Raji (cell line): ENCODE measurements around the gene CREB3L4.
A peak's percentile ranks its signal among the peaks of the same experiment; 100 is the strongest.

ENCODE experiments used
- POLR2A ChIP-seq: IDR thresholded peaks from 2 replicates; pipeline ENCODE4 v1.6.1; 2011; ENCODE audit warnings: low read depth, low read length, control low read depth; ENCODE audit not compliant: insufficient read depth

Gene CREB3L4

DNA sequence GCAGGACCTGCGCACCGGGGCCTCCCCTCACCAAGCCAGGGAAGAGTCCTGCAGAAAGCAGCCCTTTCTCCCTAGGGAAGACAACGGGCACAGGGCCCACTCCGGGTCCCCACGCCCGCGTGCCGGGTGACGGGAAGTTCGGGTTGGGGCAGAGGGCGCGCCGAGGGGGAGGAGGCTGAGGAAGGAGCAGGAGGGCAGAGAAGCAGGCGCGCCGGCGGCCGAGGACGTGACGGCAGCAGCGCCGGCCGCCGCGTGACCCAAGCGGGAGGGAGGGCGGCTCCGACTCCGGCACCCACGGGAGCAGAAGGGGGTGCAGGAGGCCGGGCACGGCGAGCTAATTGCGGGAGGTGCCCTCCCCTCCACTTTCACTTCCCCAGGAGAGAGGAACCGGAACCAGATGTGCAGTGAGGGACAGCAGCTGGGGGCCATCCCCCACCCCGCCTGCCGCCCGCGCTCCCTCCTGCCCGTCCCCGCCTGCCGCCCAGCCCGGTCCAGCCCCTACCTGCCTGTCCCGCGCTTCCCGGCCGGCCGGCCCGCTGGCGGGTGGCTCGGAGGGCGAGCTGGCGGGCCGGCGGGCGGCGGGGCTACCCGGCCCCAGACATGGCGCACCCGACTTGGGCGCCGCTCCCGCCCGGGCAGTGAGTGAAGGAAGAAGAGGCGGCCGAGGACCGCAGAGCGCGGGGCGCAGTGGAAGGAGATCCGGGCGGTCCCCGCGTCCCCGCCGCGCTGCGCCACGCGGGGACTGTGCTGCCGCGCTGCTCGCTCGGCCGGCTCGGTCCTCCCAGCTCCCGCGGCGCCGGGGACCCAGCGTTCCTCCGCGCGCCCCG lies 21.7 kb upstream of the CREB3L4 start:
- TF ChIP-seq POLR2A: peak; percentile 74

DNA sequence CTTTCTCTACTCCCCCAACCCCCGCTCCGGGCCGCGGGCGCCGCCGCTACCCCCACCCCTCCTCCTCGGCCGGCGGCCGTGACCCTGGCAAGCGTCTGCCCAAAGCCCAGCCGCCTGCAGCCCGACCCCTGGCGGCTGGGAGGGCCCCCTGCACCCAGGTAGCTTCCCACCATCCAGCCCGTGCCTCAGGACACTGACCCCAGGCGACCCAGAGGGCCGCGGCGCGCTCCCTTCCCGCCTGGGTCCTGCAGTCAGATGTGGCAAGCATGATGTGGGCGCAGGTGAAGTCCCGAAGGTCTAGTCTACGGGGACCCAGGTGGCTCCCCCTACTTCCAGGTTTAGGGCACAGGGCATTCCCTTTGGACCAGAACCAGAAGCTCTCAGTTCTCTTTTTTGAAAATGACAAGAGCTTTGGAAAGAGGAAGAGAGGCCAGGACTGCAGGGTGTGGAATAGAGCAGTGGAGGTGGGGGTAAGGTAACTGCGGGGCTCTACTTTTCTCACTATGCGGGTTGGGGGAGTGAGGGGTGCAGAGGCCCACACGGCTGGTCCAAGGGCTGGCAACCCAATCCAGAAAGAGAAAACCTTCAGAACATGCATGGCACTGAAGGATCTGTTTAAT lies 21.0 kb upstream of the CREB3L4 start, which contains the start of gene DENND4B:
Gene DENND4B, minus strand, starts transcription at position 97 of the 620 bp plus-strand sequence. CDS start 2,344 bp downstream, outside the sequence.
- TF ChIP-seq POLR2A: no peak; the same call in 1 of the 2 replicates

DNA sequence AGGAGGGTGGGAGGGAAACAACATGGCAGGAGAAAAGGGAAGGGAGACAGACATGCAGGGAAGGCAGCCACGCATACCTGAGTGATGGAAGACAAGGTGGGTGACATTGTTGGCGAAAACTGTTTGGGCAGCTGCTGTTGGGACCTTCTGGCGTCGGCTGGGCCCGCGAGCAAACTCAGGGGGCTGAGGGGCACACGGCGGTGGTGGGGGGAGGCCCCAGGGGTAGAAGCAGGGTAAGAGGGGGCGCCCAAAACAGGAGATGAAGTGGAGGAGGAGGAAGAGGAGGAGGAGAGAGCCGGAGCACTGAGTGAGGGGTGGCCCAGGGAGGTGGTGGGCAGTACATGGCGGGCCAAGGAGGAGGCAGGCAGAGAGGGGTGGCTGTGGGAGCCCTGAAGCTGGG lies 16.5 kb upstream of the CREB3L4 start:
- no peak for TF ChIP-seq POLR2A

DNA sequence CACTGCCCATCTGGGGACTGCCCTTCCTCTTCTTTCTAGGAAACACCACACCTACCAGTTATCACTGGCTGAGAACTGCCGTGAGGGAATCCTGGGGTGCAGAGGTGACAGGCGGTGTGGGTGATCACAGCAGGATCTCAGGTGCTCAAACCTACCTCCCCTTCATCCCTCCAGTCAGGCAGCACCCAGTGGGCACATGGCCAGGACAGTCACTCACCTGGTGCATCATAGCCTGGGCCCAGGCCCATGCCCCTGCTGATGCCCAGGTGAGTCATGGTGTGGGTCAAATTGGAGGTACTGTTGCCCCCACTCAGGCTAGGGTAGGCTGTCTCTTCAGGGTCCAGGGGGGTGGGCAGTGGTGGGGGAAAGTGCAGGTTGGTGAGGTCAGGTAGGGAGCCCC lies 15.9 kb upstream of the CREB3L4 start:
- TF ChIP-seq POLR2A: no peak

DNA sequence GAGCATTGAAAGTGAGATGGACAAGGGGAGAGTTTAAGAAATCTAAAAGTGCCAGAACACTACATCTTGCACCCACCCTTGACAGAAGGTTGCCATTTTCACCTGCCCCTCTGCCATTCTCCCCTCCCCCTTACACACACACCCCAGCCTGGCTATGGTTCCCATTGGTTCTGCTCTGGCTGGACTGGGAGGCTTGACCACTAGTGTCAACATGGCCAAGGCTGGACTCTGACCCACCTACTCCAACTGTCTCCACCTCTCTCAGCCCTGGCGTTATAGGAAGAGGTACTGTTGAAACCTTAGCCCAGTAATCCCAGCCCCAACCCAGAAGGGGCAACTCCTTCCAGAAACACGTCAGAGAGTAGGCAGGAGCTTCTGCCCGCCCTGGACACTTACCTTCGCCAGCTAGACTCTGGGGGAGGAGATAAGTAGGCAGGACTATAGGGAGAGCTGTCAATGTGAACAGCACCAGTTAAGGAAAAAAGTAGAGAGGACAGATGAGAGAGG lies 13.8 kb upstream of the CREB3L4 start:
- no peak for TF ChIP-seq POLR2A

DNA sequence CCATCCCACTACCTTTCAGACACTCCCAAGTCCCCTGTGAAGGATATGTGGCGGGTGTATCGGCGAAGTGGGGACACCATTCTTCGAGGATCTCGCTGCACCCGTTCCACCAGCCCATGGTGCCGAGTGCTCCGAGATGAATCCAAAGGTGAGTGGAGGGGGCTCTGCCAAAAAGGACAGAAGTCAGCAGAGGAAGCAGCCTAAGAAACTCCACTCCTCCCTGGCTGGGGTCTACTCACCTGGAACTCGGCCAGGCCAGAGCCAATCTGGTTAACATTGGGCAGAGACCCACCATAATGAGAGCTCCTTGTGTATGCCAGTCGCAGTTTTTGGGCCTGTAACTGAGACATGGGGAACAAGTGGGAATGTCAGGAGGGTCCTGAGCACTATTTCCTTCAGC lies 12.9 kb upstream of the CREB3L4 start:
- TF ChIP-seq POLR2A: no peak

DNA sequence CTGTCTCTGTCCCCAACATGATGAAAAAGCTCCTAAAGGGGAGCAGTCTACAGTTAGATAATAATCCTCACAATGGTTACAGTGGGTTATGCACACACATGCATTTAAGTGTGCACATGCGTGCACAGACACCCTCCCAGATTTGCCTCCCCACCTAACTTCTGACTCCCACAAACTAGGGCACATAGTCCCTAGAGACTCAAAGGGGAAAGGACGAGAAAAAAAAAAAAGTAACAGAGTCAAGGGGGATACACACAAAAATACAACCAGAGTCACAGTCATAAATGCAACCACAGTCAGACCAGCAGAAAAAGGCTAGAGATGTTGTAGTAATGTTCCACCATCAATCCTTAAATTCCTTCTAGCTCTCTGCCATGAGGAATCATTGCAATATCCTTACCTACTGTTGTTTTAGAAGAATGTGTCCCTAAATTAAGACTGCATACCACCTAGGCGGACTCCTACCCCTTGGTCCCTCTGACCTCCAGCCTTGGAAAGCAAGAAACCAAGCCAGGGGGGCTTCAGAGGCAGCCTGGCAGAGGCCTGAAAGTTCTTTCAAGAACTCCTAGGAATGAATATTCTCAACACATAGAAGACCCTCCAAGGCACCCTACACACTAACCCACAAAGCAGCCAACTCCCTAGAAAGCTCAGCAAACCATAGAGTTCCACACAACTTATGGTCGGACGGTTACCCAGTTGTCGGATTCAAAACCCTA lies 10.5 kb upstream of the CREB3L4 start:
- TF ChIP-seq POLR2A: no peak

DNA sequence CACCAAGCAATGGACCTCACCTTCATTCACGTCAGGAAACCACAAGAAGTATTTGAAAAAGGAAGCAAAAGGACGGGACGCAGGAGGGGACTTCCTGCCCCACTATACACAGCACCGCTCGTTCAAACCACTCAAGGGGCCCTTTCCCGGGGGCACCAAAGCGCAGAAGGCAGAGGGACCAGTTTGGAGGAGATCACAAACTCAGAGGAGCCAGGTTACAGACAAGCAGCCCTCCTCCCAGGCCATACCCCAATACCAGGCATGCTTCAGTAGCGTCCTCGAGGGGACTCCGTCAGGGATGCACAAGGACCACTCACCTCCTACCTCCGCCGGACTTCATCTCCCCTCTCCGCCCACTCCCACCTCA lies 10.0 kb upstream of the CREB3L4 start:
- TF ChIP-seq POLR2A: no peak; the same call in 1 of the 2 replicates

DNA sequence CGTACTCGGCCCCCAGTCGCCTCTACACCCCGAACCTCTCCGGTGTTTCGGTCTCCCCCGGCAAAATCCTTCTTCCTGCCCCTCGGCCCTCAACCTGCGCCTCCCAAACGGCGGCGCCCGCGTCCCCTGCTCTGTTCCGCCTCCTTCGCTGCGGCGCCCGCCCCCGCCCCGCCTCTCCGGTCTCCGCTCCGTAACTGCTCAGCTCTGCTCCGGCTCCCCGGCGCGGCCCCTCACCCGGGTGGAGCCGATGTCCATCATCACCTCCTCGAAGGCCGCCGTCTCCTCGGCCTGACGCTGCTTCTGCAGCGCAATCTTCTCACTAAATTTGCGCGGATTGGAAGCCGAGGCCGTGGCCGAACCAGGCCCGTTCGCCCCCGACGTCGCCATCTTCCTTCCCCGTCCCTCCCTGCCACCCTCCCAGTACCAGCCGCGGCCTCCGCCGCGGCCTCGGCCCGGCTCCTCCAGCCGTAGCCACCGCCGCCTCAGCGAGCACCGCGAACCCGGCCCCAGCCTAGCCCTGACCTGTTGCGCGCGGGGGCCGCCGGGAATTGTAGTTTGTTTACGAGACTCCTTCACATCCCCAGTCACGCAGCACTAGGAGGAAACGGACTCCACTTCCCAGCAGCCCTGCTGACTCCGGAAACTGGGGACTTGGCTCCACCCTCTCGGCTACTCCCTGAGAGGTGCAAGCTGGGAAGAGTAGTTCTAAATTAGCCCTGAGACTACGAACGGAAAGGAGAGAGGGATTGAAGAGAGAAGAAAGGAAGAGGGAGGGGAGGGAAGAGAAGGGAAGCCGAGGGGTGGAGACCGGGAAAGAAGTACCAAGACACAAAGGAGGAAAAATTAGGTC lies 9.4 kb upstream of the CREB3L4 start, which contains the start of gene CRTC2:
Gene CRTC2, minus strand, starts transcription at position 502 of the 850 bp plus-strand sequence. Its CDS starts 115 bp downstream, at position 387.
- peak; percentile 53 for TF ChIP-seq POLR2A

DNA sequence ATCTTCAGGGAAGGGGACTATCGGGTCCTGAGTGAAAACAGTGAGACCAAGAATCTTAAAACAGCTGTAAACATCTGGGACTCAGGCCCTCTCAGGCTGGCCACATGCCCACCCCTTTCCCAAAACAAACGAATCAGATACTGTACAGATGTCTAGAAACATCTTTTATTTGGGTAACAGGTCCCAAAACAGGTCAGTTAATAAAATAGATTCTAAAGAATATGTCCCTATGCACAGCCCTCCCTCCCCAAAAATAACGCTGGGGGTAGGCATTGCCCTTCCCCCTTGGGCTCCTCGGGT lies 8.8 kb upstream of the CREB3L4 start:
- no peak for TF ChIP-seq POLR2A

DNA sequence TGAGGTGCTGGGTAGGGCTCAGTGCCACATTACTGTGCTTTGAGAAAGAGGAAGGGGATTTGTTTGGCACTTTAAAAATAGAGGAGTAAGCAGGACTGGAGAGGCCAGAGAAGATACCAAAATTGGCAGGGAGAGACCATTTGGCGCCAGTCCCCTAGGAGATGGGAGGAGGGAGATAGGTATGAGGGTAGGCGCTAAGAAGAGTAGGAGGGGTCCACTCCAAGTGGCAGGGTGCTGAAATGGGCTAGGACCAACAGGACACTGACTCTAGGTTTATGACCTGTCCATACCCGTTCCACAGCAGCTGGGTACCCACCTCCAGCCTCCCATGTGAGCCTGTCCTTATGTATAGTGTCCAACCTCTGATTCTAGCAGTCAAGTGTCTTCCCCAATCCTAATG lies 8.2 kb upstream of the CREB3L4 start:
- no peak for TF ChIP-seq POLR2A

DNA sequence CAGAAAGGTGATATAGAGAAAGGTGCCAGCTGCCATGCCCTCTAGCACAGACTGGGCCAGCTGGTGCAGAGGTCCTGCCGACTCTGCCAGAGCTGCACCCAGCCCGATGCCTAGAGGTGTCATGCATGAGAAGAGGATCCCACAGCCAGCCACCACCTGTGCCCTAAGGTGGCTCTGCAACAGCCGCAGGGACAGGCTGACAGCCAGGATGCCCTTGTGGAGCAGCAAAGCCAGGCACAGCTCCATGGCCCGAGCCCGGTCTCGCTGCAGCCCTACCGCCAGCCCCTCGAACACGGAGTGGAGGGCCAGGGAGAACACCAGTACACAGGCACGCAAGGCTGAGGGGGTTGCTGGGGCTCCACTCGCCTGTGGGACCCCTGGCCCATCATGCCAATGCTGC lies 7.5 kb upstream of the CREB3L4 start:
- no peak for TF ChIP-seq POLR2A

DNA sequence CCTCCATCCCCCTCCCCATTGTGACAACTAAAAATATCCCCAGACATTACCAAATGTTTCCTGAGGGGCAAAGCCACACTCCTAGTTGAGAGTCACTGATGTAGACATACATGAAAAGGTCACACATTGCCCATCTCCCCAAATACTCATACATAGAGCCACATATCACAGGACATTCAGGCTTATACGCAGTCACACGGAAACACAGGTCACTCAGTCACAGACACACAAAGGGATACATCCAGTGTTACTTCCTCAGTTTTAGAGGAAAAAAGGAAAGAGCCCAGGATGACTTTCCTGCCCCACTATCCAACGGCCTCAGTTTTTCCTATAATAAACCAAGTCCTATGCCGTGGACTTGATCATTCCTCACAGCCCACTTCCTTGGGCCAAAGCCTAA lies 6.3 kb upstream of the CREB3L4 start:
- TF ChIP-seq POLR2A: no peak

DNA sequence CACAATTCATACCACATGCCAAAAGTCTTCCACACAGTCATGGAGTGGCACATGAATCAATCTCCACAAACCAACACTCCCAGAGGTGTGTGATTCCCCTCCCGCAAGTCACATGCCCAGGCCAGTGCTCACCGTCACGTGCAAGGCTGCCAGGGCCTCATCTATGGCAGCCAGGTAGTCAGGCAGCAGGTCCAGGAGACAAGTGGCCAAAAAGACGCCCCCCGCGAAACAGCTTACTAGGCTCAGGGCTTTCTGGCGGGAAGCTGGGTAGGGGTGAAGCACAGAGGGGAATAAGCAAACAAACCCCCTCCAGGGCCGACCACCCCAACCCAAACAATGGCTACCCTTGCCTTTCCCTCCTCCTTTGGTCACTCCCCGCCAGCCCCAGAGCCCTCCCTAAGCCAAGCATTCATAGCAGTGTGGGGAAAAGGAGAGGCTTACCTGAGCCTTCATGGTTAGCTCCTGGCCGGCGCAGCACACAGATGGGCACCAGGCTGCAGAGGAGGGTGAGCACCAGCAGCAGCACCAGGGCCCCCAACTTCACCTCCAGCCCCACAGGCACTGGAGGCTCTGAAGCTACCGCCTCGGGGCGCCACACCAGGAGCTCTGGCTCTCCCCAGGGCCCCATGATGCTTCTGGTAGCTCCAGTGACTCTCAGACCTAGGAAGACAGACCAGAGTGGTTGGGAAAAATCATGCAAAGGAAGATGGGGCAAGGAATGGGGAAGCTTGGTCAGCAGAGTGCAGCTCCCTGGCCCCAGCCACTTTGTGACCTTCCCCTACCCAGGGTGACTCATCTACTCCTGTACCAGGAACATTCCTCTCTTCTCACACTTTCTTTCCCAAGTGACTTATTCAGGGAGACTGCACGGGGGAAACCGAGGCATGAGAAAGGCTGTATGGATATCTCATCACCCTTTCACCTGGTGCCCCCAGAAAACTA lies 5.3 kb upstream of the CREB3L4 start:
- TF ChIP-seq POLR2A: no peak
